Measurements from ENCODE around the gene RNF157. TPM values are rescaled to one million over a fixed set of nuclear protein-coding genes. Genes with fewer than 3 reads are reported as not detected.

The RNF157 gene
- total and polyA plus RNA-seq, 10 of the 15 experiments (the other 5 are each of a cell fraction or from before 2014, with no cell fraction given) = 1.4 to 15.9 (median 9.6) TPM

DNA sequence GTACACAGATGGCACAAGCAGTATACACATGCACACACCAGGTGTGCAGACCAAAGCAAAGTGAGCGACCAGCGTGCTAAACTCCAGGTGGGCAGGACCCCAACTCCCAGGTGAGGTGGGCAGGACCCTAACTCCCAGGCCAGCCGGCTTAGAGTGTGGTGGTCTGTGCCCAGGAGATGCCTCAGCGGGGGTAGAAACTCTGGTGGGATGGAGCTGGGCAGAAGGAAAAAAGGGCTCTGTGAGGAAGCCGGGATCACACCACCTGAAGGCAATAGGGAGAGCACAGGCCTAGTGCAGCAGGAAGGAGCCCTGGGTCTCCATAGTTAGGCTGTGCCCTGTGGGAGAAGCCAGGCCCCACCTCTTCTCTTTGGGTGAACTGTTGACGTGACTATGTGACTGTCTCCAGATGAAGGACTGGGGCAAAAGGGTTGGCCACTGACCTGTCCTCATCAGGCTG is 97.7 kb downstream of the RNF157 start:
- no peak for ATAC-seq
- WGBS (ENCODE audit: insufficient coverage, insufficient replicate concordance, low lambda C conversion rate, missing lambda C conversion rate) = 83% methylated on average over 6 of the region's 6 CpGs
- no peak for DNase-seq (ENCODE audit: low read depth, low spot score)
- H3K36me3 ChIP-seq (ENCODE audit: control insufficient read depth in 2 of 2, insufficient read depth in 2 of 2, low read length in 1 of 2) = no peaks in the 10 kb centered on the region
- POLR2A ChIA-PET = interaction anchor here (0.6 to 0.9 kb wide), 2 partner anchors 26 to 204 kb away, joined by 3 read pairs; no protein-coding TSS in a partner anchor
- RAD21 ChIA-PET (ENCODE audit: unreplicated experiment) = interaction anchor here (1.2 kb wide), 1 partner anchor 137 kb away, joined by 3 read pairs; no protein-coding TSS in a partner anchor
- SMC1A ChIA-PET (ENCODE audit: uncharacterized antibody, unreplicated experiment) = interaction anchor here (1.9 to 2.7 kb wide), 3 partner anchors 9 to 37 kb away, joined by 4 to 9 read pairs (median 6); no protein-coding TSS in a partner anchor
- H3K27me3 ChIP-seq (replicated peaks in 1 of 2; ENCODE audit: control insufficient read depth in 2 of 2, insufficient read depth in 2 of 2, low read length in 1 of 2) = peaks cover 5 to 11% of the 10 kb centered on the region in 2 experiments
- CTCF ChIA-PET = interaction anchor here (0.7 to 2.0 kb wide), 4 partner anchors 9 to 78 kb away, joined by 3 to 7 read pairs (median 4); no protein-coding TSS in a partner anchor
- no peak overlapping the region for H3K4me3 ChIP-seq
- no peaks in the 10 kb centered on the region for H4K20me1 ChIP-seq (ENCODE audit: control insufficient read depth, insufficient read depth)
- H3K4me1 ChIP-seq (ENCODE audit: control insufficient read depth, insufficient read depth, low read length) = peaks cover 31% of the 10 kb centered on the region
- H2AFZ ChIP-seq (ENCODE audit: control insufficient read depth, low read depth, low read length) = no peak overlapping the region
- intact Hi-C loops (cut with micrococcal nuclease; ENCODE audit: unreplicated experiment) (no loop called here), in situ Hi-C loops (cut with MboI) (no loop called here)
- H3K9ac ChIP-seq (ENCODE audit: control insufficient read depth, insufficient read depth, low read length) = no peak overlapping the region
- no peaks in the 10 kb centered on the region for H3K79me2 ChIP-seq (ENCODE audit: control insufficient read depth, insufficient read depth, low read length)
- no peak overlapping the region for H3K27ac ChIP-seq (ENCODE audit: control insufficient read depth, insufficient read depth)
- no peaks in the 10 kb centered on the region for H3K9me3 ChIP-seq (replicated peaks; ENCODE audit: control insufficient read depth, insufficient read depth, low read length)
- no peak for FAIRE-seq
- no peak for TF ChIP-seq ZNF207 (IDR thresholded peaks at IDR 0.05; ENCODE audit: borderline replicate concordance)
- no peak for TF ChIP-seq BCL11A (IDR thresholded peaks at IDR 0.05; ENCODE audit: low read depth, low read length)
- no peak for TF ChIP-seq PAX8 (IDR thresholded peaks at IDR 0.05)
- no peak for TF ChIP-seq WRNIP1 (IDR thresholded peaks at IDR 0.05; ENCODE audit: borderline replicate concordance, low read depth, low read length)
- TF ChIP-seq, protein P1, sequence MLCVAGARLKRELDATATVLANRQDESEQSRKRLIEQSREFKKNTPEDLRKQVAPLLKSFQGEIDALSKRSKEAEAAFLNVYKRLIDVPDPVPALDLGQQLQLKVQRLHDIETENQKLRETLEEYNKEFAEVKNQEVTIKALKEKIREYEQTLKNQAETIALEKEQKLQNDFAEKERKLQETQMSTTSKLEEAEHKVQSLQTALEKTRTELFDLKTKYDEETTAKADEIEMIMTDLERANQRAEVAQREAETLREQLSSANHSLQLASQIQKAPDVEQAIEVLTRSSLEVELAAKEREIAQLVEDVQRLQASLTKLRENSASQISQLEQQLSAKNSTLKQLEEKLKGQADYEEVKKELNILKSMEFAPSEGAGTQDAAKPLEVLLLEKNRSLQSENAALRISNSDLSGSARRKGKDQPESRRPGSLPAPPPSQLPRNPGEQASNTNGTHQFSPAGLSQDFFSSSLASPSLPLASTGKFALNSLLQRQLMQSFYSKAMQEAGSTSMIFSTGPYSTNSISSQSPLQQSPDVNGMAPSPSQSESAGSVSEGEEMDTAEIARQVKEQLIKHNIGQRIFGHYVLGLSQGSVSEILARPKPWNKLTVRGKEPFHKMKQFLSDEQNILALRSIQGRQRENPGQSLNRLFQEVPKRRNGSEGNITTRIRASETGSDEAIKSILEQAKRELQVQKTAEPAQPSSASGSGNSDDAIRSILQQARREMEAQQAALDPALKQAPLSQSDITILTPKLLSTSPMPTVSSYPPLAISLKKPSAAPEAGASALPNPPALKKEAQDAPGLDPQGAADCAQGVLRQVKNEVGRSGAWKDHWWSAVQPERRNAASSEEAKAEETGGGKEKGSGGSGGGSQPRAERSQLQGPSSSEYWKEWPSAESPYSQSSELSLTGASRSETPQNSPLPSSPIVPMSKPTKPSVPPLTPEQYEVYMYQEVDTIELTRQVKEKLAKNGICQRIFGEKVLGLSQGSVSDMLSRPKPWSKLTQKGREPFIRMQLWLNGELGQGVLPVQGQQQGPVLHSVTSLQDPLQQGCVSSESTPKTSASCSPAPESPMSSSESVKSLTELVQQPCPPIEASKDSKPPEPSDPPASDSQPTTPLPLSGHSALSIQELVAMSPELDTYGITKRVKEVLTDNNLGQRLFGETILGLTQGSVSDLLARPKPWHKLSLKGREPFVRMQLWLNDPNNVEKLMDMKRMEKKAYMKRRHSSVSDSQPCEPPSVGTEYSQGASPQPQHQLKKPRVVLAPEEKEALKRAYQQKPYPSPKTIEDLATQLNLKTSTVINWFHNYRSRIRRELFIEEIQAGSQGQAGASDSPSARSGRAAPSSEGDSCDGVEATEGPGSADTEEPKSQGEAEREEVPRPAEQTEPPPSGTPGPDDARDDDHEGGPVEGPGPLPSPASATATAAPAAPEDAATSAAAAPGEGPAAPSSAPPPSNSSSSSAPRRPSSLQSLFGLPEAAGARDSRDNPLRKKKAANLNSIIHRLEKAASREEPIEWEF (IDR thresholded peaks at IDR 0.05; ENCODE audit: insufficient replicate concordance, low read depth, low read length) = no peak
- TF ChIP-seq SUZ12 (IDR thresholded peaks at IDR 0.05; ENCODE audit: unreplicated experiment) = no peak
- TF ChIP-seq CHD1 (IDR thresholded peaks at IDR 0.05; ENCODE audit: low read depth, low read length) = no peak
- no peak for TF ChIP-seq CHD2 (IDR thresholded peaks at IDR 0.05; ENCODE audit: borderline replicate concordance, low read depth, low read length)
- no peak for TF ChIP-seq RFX5 (IDR thresholded peaks at IDR 0.05; ENCODE audit: low read depth, low read length)
- TF ChIP-seq MEF2A (IDR thresholded peaks at IDR 0.05; ENCODE audit: insufficient read depth, low read depth, low read length) = no peak
- TF ChIP-seq SMAD5 (IDR thresholded peaks at IDR 0.05; ENCODE audit: low read depth) = no peak
- TF ChIP-seq, protein P2, sequence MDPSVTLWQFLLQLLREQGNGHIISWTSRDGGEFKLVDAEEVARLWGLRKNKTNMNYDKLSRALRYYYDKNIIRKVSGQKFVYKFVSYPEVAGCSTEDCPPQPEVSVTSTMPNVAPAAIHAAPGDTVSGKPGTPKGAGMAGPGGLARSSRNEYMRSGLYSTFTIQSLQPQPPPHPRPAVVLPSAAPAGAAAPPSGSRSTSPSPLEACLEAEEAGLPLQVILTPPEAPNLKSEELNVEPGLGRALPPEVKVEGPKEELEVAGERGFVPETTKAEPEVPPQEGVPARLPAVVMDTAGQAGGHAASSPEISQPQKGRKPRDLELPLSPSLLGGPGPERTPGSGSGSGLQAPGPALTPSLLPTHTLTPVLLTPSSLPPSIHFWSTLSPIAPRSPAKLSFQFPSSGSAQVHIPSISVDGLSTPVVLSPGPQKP (IDR thresholded peaks at IDR 0.05; ENCODE audit: low read depth, low read length) = no peak
- TF ChIP-seq, protein P3, sequence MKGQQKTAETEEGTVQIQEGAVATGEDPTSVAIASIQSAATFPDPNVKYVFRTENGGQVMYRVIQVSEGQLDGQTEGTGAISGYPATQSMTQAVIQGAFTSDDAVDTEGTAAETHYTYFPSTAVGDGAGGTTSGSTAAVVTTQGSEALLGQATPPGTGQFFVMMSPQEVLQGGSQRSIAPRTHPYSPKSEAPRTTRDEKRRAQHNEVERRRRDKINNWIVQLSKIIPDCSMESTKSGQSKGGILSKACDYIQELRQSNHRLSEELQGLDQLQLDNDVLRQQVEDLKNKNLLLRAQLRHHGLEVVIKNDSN (IDR thresholded peaks at IDR 0.05; ENCODE audit: borderline replicate concordance, extremely low read length, insufficient read depth, low read depth, low read length) = no peak
- no peak for TF ChIP-seq PAX5 (IDR thresholded peaks at IDR 0.05; ENCODE audit: borderline replicate concordance, low read depth, low read length)
- TF ChIP-seq NFYB (IDR thresholded peaks at IDR 0.05; ENCODE audit: insufficient read depth, low read depth, low read length) = no peak
- no peak overlapping the region for H3K4me2 ChIP-seq (ENCODE audit: control insufficient read depth, insufficient read depth)
- BruUV-seq (replicated peaks) = no TSS peak

All from GM12878 (cell line).